Measurements from ENCODE around the gene SYVN1.
"Not testable (repeated sequence)": the region's sequence is repeated elsewhere in the genome, so short reads cannot be mapped to it uniquely, and the experiment has no call there.

SYVN1 gene

DNA sequence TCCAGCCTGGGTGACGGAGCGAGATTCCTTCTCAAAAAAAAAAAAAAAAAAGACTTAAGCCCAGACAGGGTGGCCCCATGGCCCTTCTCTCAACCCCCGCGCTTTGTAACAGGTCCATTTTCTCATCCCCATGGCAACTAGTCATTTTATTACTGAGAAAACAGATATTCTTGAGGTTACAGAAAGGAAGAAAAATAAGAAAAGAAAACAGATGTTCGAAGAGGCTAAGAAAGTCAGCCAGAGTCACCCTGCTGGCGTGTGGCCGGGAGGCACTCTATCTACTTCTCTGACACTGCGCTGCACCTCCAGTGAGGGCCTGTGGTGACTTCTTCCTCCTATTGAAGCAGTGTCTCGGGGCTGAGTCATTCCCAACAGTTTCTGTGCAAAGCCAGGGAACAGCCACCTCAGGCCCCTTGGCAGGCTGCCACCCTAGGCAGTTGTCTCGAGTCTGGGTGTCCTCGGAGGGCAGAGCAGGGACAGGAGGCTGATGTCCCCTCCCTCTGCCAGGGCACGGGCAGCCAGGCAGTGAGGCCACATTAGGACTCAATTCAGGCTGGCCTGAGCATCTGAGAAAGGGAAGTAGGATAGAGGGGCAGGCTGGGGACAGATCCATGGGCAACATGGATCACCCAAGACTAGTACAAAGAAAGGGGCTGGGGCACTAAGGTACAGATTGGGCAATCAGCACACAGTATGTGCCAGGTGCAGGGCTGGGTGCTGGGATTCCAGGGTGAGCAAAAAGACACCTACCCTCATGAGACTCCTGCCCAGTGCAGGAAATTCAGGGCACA is 16.4 kb upstream of the SYVN1 start:
- DNase-seq: no peak

DNA sequence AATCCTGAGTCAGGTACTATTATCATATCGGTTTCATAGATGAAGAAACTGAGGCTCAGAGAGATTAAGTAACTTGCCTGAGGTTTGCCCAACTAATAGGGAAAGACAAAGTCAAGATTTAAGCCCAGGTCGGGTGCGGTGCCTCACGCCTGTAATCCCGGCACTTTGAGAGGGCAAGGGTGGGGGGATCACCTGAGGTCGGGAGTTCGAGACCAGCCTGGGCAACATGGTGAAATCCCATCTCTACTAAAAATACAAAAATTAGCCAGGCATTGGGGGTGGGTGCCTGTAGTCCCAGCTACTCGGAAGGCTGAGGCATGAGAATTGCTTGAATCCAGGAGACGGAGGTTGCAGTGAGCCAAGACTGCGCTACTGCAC is 15.8 kb upstream of the SYVN1 start:
- DNase-seq: not testable (repeated sequence)

DNA sequence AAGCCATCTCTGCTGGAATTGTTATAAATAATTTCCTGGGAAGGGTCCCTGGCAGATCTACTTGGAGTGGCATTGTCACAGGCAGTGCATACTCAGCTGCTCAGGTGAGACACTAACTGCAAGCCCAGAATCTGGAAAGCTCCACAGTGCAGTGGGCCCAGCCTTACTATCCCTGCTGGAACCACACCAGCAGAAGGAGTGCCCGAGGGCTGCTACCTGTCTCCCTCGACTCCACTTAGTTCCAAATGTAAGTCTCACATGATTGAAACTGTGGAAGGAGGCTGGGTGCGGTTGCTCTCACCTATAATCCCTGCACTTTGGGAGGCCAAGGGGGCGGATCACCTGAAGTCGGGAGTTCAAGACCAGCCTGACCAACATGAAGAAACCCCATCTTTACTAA is 14.3 kb upstream of the SYVN1 start:
- no peak for DNase-seq

DNA sequence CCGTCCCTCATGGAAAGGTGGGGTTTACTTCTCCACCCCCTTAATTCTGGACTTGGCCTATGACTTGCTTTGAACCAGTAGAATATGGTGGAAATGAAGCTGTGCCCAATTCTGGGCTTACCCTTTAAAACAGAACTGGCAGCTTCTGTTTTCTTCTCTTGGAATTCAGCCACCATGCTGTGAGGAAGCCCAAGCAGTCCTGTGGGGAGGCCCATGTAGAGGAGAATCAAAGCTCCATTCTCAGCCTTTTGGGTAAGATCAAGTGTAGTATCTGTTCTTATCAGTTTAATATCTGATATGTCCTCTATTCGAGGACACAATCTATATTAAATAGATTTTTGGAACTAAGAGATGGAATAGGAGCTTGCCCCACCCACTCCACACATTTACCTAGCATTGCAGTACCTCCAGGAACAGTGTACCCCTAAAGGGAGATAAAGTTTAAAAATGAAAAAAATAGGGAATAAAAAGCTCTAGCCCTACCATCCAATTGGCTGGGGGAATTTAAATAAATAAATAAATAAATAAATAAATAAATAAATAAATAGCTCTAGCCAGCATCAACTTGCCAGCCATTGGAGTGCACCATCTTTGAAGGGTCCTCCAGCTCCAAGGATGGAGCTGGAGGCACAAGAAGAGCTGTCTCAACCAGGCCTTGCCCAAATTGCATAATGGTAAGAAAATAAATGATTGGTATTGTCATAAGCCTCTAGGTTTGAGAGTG is 13.2 kb upstream of the SYVN1 start:
- DNase-seq: no peak

DNA sequence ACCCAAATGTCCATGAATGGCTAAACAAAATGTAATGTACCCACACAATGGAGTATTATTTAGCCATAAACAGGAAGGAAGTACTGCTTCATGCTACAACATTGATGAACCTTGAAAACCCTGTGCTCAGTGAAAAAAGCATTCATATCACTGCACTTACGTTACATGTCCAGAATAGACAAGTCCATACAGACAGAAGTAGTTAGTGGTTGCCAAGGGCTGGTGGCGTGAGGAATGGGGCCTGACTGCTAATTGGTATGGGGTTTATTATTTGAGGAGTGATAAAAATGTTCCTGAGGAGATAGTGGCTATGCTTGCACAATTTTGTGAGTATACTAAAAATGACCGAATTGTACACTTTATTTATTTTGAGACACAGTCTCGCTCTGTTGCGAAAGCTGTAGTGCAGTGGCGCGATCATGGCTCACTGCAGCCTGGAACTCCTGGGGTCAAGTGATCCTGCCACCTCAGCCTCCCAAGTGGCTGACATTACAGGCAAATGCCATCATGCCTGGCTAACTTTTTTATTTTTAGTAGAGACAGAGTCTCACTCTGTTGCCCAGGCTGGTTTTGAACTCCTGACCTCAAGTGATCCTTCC is 7.7 kb upstream of the SYVN1 start:
- no peak for DNase-seq

DNA sequence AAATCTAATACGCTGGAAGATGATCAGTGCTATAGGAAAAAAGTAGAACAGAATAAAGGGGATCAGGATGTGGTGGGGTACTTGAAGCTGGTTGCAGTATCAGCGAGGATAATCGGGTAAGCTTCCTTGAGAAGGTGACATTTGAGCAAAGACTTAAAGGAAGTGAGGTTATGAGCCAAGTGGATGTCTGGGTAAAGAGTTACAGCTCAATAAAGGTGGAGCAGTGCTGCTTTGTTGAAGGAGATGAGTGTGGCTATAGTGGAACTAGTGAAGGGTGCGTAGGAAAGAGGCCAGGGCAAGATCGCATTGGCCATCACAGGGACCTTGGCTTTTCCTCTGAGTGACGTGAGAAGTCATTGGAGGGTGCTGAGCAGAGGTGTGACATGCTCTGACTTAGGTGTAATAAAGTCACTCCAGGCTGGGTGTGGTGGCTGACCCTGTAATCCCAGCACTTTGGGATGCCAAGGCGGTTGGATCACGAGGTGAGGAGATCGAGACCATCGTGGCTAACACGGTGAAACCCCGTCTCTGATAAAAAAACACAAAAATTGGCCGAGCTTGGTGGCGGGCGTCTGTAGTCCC is 2.3 kb upstream of the SYVN1 start:
- no peak for DNase-seq

DNA sequence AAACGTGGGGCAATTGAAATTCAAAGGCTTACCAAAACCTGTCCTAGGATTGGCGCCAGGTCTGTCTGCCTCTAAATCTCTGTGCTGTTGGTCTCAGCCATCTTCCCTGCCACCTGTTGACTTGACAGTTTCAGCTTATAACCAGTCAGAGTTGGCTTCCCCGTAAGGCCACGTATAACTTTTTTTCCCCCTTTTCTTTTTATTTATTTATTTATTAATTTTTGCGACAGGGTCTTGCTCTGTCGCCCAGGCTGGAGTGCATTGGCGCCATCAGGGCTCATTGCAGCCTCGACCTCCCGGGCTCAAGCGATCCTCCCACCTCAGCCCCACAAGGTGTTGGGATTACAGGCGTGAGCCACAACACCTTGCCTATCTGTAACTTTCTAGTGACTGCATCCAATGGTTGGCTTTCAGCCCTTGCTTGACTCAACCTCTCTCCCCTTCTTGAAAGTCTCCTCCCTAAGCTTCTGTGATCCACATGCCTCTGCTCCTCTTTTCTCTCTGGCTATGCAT is 1.4 kb upstream of the SYVN1 start:
- no peak for DNase-seq

DNA sequence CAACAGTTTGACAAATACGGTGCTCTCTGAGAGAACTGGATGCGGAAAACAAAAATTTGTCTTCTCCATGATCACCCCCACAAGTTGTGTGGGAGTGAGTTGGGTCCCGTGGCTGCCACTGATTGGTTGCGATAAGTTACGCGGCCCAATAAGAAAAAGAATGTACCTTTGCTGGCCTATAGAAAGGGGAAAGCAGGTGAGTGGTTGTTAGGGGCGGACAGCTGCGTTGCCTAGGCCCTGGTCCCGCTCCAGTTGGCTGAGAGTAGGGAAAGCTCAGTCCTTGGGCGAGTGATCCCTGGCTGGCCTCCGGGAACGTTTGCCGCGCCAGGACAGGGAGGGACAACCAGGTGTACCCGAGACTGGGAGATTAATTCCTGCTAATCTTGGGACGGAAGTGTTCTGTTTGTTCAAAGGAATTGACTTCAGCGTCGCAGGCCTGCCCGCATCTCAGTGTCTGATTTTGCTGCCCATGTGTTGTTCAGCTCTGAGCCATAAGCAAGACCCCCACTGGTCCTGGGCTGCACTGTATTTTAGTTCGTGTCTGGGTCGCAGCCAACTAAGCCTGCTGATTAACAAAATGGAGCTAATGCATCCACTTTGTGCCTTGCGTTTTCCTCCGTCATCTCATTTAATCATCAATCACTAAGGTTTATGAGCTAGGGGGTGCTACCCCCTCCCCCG is 773 bp upstream of the SYVN1 start:
- DNase-seq: peak; percentile 78 to 82

DNA sequence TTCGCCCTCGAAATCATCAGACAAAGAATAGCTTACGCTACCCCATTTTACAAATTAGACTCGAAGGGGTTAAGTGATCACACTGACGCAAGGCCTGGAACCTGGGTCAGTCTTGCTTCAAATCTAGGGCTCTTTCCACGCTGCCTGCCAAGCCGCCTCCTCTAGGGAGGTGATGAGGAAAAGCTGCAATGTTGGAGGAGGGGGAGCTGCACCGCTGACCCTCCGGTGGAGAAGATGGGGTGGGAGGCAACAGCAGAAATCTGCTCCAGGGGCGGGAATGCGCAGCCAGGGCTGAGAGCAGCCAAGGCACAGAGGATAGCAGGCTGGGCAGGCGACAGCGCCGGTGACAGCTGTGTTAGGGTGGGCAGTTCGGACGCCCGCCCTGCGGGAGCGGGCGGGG is 595 bp downstream of the SYVN1 start:
- DNase-seq: no peak

DNA sequence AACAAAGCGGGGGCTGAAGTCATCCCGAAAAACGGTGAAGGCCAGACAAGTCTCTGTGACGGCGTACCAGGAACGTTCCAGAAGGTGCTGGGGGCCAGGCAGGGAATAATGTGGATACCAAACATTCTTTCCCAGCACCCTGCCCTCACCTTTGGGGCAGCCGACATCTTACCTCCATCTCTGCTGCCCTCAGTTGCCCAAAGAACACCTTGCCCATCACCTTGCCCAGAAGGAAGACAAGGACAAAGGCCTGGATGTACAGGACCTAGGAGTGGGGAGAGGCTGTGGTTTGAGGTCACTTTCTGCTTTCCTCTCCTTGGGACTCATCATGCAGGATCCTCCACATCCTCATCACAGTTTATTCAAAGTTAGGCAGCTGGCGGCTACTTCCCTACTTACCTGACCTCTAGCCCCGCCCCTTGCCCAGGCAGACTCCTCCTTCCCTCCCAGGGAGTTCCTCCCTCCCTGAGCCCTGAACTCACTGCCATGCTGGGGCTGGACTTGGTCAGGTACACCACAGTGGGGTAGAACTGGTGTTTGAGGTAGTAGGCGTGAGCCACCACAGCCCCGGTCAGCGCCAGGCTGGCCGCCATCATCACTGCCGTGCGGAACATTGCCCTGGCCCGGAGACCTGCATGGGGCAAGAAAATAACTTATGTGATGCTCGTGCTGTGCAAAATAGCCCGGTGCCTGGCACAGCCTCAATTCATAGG is 1.2 kb downstream of the SYVN1 start:
- DNase-seq: peak; percentile 54 to 55

DNA sequence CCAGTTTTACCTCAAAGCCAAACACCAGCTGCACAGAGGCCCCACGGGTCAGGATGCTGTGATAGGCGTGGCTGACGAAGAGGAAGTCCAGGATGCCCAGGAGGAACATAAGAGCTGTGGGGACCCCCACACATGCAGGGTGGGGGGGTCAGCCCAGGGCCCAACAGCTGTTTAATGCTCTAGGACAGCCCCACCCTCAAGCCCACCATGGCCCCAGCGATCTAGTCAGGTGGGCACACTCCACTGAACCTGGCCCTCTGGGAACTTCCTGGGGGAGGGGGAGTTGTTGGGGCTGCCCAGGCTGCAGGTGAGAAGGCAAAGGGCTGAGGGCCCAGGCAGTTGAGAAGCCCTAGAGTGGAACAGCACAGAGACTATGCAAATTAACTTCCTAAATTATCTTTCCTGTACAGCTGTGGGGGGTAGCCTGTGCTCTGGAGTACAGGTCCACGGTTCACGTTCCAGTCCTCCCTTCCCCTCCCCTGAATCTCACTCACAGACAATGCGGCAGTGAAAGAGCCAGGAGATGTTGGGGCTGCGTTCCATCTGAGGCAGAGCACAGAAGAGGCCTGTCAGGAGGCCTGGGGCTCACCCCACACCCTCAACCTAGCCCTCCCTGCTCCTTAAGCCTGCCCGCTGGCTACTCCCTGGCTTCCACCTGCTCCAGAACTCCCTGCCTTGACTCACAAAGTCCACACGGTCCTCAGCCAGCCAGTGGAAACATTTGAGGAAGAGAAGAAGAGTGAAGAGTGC is 1.9 kb downstream of the SYVN1 start:
- no peak for DNase-seq

DNA sequence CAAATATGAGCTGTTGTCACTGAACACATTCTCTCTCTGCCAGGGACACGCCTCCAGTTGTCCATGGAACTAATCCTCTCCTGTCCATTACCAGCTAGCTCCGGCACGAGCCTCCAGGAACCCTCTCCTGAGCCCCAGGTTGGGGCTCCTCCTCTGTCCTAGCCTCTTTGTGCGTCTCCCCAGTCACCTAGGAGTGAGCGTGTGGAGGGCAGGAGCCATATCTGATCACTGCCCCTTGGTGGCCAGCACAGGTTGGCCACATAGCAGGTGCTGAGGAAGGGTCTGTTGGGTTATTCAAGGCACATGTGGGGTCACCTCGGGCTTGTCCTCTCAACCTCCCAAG is 2.5 kb downstream of the SYVN1 start:
- DNase-seq: no peak

DNA sequence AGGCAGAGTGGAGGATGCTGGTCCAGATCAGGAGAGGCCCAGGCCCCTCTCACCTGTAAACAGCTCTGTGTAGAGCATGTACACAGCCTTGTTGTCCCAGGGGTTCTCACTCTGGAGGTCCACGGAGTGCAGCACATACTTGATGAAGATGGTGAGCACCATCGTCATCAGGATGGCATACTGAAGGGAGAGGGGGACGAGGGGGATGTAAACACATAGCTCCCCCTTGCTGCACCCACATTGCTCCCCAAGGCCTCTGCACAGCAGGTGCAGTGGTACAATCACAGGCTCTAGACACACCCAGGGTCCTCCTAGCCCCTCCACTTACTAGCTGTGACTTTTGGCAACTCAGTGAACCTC is 2.9 kb downstream of the SYVN1 start:
- DNase-seq: no peak

DNA sequence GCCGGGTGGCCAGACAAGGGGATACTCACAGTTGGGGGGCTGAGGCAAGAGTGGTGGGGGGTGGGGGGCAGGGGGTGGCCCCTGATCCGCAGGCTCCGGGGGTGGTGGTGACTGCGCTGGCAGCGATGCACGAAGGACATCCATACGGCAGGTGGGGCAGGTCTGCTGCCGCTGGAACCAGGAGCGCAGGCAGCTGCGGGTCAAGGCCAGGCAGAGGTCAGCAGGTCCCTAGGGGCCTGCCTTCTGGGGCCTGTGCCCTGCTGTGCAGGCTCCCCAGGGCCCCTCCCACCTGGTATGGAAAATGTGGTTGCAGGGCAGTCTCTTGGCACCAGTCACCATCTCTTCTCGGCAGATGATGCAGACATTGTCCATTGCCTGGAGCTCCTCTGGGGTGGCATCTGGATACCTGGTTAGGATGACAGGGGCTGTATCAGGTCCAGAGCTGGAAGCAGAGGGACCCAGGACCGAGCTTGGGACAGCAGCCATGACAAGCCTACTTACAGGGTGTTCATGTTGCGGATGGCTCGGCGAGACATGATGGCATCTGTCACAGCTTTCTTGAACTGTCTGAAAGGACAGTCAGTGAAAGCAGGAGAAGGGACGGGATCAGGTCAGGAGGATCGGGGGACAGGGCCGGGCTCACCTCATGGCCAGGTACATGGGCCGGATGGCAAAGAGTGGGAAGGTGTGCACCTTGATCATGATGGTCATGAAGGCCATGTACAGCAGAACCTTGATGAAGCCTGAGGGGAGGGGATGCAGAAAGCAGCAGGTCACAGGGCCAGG is 3.5 kb downstream of the SYVN1 start:
- DNase-seq: no peak

DNA sequence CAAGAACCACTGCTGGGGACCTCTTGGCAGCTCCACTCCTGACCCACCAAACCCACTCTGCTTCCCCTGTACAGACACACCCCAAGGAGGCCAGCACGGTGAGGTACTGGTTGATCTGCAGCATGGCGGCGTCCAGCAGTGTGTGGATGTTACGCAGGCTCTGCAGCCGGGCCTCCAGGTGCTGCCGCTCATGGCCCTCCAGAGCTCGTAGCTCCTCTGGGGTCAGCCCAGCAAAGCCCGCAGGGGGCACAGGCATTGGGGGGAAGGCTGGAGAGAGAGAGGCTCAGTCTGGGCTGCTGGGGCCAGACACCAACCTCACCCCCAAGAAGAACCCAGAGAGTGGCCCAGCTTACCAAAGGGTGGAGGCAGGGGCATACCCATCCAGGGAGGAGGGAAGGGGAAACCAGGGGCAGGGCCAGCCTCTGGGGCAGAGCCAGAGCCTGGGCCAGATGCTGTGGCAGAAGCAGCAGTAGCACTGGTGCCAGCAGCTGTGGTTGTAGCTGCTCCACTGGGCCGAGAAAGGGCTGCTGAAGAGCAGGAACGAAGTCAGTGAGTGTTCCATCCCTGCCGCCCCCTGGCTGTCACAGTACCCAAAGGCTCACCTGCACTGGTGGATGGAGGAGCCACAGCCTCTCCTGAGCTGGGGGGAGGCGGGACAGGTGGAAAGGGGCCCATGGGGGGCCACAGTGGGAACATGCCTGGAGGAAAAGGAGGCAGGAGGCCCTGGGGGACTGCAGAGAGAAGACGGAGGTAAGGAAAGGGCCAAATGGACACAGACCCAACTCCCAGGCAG is 4.5 kb downstream of the SYVN1 start:
- no peak for DNase-seq

DNA sequence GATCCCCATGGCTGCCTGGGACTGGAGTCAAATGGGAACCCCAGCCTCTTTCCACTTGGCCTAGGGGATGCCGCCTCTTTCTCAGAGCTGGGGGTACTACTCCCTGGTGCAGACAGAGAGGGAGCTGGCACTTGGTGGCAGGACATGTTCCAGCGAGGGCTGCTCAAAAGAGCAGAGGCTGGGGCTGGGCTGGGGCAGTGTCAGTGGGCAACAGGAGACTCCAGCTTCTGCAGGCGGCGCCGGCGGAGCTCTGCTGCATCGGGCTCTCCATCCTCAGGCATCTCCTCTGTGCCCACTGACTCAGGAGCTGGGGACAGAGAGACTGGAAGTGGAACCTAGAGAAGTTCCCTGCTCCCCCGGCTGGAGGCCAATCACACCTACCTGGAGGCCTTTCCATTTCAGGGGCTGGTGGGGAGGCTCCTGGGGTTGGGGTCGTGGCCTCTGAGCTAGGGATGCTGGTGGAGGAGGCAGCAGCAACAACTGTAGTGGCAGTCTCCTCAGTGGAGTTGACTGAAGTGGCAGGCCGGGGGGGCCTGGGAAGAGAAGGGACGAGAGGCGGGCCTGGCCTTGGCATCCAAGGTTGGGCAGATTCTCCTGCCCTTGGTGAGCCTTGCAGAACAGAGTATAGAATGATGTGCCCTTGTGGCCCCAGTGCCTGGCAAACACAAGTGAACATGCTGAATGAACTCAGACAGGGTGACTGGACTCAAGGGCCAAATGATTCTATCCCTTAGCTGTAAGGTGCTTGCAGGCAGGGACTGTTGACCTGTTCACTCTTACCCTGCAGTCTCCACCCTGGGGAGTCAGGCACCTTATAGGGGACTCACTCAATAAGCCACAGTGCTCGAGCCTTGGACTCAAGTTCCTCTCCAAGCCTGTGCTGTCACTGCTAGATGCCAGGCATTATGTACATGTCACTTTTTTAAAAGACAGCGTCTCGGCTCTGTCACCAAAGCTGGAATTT is 5.9 kb downstream of the SYVN1 start:
- no peak for DNase-seq

DNA sequence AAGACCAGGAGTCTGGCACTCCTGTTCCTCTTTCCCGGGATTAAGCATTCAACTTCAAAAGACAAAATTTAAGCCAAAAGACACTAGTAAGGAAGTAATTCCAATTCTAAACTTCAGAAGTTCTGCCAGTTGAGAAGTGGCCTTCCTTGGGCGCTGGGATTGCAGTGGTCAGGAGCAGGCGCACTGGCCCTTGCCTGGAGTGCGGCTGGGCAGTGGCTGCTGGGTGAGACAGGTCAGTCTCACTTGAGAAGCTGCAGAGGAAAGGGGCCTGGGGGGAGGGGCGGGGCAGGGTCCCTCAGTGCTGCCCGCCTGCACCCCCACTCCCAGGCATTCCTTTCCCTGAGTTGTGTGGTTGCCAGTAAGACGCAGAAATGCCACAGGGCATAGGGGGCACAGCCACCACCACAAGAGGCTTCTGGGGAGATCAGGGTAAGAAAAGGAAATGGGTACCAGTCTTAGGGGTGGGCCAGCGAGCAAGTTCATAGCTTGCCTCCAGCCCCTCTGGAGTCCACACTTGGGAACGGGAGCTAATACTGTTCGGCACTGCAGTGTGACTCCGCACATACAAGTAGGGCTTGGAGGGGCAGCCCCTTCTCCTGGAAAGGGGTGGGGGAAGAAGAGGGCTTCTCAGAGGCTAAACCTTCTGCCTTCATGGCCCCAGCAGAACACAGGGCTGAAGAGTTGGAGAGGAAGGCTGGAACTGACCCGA is 6.7 kb downstream of the SYVN1 start:
- DNase-seq: no peak

DNA sequence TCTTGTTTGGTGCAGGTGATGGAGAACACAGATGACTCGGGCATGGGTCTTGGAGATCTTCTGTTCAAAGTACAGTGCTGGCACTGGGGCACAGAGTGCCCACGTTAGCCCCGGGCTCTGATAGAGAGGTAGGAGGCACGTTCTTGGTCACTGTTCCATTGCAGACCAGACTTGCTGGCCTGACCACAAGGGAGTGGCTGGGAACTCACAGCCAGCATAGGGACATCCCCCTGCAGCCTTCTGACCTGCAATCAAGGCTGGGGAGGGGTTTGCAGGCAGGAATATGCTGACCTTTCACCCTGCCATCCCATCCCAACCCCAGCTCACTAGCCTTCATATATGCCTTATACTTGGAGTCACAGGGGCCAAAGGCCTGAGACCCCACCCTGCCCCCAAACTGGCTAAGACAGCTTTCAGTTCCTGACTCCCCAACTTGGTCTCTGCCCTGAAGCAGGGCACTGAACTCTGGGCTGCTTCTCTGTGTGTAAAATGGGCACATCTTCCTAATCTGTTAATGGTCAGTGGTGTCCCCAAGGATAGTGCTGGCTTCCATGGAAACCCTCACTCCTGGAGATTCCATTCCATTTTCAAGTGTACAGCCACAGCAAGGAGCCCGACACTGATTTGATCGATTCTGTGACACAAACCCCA is 7.6 kb downstream of the SYVN1 start:
- no peak for DNase-seq
